AG09309 (cell line): ENCODE results near the gene MBP.

Source experiments
- DNase-seq: peaks from one replicate; pipeline ENCODE4 v3.0.0-alpha.2; 2010; ENCODE audit warnings: low read depth
- H3K4me3 ChIP-seq: 2 replicates; pipeline ENCODE4 v1.5.1; 2011; ENCODE audit warnings: mild to moderate bottlenecking, low read depth, low read length, moderate library complexity; ENCODE audit not compliant: control insufficient read depth
- TF ChIP-seq, protein P1 (sequence below): IDR thresholded peaks from 2 replicates; pipeline ENCODE4 v1.5.1; 2011; ENCODE audit warnings: mild to moderate bottlenecking, low read depth, low read length, inconsistent platforms; ENCODE audit not compliant: insufficient read depth, control insufficient read depth; ENCODE audit errors: missing control alignments

MBP gene

DNA sequence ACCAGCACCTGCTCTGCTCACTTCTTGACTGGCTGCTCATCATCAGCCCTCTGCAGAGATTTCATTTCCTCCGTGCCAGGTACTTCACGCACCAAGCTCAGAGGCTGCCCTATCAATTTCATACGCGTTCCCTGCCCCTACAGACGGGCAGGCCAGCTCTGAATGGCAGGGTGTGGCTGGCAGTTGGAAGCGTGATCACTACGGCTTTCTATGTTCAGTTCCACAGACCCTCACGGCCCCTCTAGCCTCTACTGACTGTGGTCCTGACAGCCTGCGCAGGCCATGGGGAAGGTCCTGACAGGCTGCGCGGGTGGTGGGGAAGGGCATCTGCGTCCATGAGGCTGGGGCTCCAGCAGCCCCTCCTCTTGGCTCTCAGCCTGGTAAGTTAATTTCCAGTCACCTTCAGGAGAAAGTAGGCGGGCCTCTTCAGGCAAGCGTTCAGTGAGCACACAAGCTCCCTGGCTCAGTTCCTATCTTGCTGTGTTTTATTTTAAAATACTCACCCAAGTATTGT is 155.4 kb downstream of the MBP start:
- TF ChIP-seq, protein P1, sequence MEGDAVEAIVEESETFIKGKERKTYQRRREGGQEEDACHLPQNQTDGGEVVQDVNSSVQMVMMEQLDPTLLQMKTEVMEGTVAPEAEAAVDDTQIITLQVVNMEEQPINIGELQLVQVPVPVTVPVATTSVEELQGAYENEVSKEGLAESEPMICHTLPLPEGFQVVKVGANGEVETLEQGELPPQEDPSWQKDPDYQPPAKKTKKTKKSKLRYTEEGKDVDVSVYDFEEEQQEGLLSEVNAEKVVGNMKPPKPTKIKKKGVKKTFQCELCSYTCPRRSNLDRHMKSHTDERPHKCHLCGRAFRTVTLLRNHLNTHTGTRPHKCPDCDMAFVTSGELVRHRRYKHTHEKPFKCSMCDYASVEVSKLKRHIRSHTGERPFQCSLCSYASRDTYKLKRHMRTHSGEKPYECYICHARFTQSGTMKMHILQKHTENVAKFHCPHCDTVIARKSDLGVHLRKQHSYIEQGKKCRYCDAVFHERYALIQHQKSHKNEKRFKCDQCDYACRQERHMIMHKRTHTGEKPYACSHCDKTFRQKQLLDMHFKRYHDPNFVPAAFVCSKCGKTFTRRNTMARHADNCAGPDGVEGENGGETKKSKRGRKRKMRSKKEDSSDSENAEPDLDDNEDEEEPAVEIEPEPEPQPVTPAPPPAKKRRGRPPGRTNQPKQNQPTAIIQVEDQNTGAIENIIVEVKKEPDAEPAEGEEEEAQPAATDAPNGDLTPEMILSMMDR: no peak
- H3K4me3 ChIP-seq: no peak overlapping the region
- no peak for DNase-seq

DNA sequence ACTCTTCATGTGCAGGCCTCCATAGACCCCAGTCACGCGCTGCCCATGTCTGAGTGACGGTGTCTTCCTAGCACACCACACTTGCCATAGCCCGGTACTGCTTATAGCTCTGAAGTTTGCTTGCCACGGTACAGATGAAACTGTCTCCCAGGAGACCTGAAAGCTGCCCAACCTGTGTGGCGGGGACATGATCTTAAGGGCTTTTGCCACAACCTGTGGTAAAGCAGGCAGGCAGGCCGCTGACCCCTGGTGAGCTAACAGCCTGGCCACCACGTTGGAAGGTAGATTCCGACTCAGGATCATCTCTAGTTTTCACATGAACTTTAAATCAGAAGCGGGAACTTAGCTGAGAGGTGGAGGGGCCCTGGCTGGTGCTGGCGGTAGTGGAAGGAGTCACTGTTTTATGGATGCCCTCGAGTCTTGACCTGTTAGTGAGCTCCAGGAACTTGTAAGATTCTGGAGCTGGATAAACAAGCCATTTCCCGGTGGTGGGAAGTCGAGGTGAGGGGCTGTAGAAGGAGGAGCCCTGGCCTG is 156.9 kb downstream of the MBP start:
- no peak for DNase-seq
- TF ChIP-seq, protein P1: no peak

DNA sequence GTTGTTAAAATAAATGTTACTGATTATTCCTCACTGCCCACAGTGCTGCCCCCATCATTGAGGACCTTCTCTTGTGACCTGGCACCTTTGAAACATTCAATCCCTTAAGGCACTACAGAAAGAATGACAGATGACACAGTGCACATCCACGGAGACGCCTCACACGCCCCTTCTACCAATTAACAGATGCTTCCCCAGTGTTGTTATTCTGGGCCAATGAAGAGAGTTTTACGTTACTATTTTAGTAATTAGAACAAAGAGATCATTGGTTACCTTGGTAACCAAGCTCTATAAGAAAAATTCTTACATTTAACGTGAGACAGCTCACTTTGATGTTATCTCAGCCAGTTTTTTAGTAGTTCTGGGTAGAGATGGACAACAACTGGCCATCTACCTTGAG is 158.2 kb downstream of the MBP start:
- no peak for DNase-seq
- no peak overlapping the region for H3K4me3 ChIP-seq
- TF ChIP-seq, protein P1: no peak

More for the DNA sequence above, 156.9 kb downstream of the MBP start:
- H3K4me3 ChIP-seq: no peak overlapping the region

DNA sequence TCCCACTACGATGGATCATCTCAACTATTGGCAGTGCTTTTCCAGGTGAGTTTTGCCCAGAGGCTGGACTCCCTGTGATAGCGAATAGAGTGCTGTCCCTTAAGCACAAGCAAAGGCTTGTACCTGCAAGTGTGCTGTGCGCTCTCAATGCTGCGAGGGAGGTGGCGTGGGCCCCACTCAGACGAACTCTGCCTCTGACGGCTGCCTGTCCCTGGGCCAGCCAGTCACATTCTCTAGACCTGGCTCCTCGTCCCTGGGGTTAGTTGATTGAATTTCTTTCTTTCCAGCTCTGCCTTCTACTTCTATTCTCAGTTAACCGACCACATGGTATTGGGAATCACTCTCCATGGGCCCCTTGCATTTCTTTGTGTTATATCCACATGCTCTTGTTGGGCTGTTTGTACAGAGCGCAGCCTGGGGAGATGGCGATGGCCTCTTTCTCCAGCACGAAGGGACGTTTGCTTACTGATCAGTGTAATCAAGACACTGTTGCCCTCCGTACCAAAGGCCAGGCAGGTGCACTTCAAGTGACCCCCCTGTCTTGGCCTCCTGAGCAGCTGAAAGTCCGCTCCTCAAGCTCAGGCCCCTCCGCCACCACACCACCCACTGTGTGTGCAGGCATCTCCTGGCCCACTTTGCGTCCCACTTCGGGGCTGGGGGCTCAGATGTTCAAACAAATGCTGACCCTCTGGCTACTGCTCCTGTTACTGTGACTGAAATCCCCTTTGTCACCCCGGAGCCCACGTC is 158.9 kb downstream of the MBP start:
- H3K4me3 ChIP-seq: no peak overlapping the region
- TF ChIP-seq, protein P1: no peak

DNA sequence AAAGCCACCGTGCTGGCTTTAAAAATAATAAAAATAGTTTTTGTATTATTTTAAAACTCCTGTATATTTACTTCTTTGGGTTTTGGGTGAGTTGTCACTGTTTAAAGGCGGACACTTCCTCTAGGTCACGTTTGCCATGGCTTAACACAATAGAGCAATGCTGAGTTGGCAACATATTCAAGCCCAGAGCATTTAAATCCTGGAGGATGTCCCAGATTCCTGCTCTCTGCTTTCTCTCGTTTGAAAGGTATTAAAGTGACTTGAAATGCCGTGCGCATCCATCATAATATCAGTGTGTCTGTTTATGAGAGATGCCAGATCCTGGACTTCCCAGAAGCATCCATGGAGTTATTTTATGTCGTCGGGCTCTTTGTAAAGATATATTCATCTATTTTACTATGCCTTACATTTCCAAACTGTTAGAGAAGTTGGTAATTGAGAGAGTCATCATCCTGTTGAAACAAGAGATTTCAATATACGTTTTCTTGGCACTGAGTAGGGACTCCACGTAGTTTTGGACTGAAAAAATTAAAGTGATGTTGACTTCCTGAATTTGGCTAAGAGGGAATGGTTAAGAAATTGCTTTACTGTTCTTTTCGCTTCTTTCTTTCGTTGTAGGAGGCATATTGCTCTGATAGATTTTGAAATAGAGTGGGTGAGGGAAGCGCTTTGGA is 159.6 kb downstream of the MBP start:
- TF ChIP-seq, protein P1: no peak
- DNase-seq: no peak
- no peak overlapping the region for H3K4me3 ChIP-seq

More for the DNA sequence above, 158.9 kb downstream of the MBP start:
- DNase-seq: no peak

DNA sequence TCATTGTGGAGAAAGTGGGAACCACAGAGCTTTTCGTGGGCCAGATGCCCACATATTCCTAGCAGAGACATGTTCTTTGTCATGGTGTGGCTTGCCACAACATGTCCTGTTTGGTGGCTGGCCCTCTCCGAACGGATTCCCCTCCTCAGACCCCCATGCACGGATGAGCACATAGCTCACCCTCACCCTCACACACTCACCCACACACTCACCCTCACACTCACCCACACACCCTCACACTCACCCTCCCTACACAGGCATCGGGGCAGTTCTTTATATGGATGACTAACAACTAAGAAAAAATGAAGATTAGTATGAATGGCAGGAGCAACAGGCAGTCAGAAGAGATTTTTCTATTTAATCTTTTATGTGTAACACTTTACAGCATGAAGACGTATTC is 160.3 kb downstream of the MBP start:
- no peak for DNase-seq
- TF ChIP-seq, protein P1: no peak

More for the DNA sequence above, 160.3 kb downstream of the MBP start:
- no peak overlapping the region for H3K4me3 ChIP-seq
